Activated CD8-positive, alpha-beta memory T cell treated with anti-CD3 and anti-CD28 coated beads, Interleukin-2, amount 50 U/mL, for 4 hours (primary cell): ENCODE measurements around the gene DYNLT1.

Source experiments
- DNase-seq: peaks from one replicate; pipeline ENCODE4 v3.0.0-alpha.2; 2020

The DYNLT1 gene

DNA sequence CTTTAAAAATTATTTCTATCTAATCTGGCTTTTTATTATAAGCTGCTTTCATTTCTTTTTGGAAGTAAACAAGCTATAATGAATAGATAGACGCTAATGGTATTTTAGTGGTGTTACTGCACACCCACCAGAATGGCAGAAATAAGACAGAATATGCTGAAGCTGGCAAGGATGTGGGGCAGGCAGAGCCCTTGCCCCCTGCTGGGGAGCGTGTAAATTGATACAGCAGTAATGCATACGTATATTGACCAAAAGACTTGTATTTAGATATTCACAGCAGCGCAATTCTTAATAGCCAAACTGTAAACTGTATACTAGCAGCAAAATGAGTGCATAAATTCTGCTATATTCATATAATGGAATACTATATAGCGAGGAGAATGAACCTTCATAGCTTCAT lies 49.3 kb downstream of the DYNLT1 start:
- no peak for DNase-seq

DNA sequence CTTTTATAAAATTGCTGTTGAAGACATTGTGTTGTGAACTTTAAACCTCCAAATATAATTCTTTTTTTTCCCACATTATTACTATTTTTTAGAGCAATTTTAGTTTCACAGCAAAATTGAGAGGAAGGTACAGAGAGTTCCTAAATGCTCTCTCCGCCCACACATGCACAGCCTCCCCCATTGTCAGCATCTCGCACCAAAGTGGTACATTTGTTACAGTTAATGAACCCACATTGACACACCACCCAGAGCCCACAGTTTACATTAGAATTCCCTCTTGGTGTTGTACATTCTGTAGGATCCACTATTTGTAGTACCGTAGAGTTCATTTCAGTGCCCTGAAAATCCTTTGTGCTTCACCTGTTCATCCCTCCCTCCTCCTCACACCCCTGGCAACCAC lies 50.9 kb downstream of the DYNLT1 start:
- DNase-seq: no peak

DNA sequence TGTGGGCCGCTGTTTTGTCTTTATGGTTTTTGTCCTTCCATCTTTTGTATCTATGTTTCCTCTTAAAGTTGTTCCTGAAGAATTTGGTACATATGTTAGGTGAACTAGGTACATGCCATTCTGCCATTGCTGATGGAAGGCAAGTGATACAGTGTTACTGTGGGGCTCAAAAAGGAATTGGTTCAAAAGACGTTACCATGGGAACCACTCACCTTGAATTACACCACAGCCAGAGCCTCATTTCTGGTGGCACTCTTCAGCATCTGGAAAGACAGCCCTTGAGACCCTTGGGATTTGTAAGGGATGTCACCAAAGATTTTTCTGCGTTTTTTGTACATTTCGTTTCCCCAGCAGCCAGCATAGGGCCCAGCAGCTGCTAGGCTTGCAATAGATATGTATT lies 52.7 kb downstream of the DYNLT1 start:
- no peak for DNase-seq

DNA sequence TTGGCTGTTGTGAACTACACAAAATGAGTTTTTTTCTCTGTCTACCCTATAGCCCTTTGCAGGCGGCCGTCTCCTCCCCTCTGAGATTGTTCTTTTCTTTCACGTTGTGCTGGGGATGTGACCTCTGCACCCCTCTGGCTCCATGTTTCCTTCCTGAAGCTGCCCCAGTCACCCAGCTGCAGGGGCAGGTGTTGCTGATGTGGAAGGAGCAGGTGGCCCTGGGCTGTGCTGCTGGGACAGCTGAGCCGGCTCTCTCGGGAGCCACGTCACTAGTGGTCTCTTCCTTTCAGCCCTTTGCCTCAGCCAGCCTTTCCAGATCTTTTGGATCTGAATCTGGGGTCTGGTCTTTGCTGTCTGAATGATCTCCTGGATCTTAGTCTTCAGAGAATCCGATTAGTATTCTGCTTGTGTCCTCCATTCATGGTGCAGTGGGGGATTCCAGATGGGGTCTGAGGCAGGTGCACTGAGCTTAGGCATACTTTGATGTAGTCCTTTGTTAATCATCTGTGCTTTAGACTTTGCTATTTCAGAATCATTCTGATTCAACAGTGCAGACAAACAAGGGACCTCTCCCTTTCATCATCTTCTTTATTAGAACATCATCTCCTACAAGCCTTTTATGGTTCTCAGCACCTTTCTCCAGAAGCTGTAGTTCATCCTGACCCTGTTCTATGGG lies 53.3 kb downstream of the DYNLT1 start:
- no peak for DNase-seq

DNA sequence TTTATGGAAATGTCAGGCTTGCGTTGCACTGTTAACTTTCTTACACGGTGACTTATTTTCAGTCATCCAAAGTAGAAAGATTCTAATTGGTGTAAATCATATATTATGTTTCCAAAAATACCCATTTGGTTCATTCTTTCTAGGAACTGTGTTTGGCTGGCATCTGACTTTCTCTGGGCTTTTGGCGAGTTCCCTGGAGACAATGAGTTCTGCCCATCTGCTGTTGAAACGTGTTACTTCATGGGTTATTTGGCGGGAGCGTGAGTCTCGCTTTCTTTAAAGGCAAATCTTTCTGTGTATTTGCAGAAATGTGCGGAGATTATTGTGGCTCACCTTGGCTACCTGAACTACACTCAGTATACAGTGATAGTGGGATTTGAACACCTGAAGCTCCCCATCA lies 55.2 kb downstream of the DYNLT1 start:
- DNase-seq: no peak

DNA sequence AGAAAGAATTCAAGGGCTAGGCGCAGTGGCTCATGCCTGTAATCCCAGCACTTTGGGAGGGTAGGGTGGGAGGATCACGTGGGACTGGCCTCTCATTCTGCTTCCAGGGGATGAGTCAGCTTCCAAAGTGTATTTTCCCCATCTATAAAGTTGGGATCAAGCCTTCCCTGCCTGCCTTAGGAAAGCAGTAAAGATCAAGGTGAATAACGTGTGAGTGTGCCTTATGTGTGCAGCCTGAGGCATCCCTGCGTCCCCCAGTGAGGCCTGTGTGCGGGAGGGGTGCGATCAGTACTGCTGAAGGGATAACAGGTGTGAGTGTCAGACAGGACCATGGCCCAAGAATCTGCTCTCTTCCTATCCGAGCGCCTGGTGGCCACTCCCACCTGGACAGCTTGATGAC lies 57.9 kb downstream of the DYNLT1 start:
- DNase-seq: no peak
